K562 (cell line): ENCODE measurements around the gene WDR90. TPM values are rescaled to one million over a fixed set of nuclear protein-coding genes. Genes with fewer than 3 reads are reported as not detected.

Experiments used
- DIDO1 ChIP-seq: fragments of 450-650 bp; IDR thresholded peaks from 2 replicates; pipeline ENCODE4 v1.6.1; 2016; ENCODE audit warnings: low read depth, missing biosample characterization, missing genetic modification characterization
- FOXK1 ChIP-seq: sonication (generic); formaldehyde crosslinking; IDR thresholded peaks from 2 replicates; pipeline ENCODE4 v1.8.0; 2022; ENCODE audit warnings: missing genetic modification reagents, mild to moderate bottlenecking, borderline replicate concordance
- FOXP4 ChIP-seq: sonication (generic); formaldehyde crosslinking; IDR thresholded peaks from 2 replicates; pipeline ENCODE4 v1.8.0; 2022; ENCODE audit warnings: mild to moderate bottlenecking, missing genetic modification reagents, borderline replicate concordance
- HDAC2 ChIP-seq: fragments of 450-650 bp; IDR thresholded peaks from 2 replicates; pipeline ENCODE4 v1.6.1; 2016; ENCODE audit warnings: mild to moderate bottlenecking
- HMGXB4 ChIP-seq: sonication (generic); formaldehyde crosslinking; IDR thresholded peaks from 2 replicates; pipeline ENCODE4 v1.8.1; 2023; ENCODE audit warnings: mild to moderate bottlenecking, missing genetic modification reagents
- HOXB6 ChIP-seq: fragments of 250-450 bp; sonication (Bioruptor Pico); IDR thresholded peaks from 2 replicates; pipeline ENCODE4 v1.5.1; 2022; ENCODE audit warnings: mild to moderate bottlenecking, borderline replicate concordance
- NCOA2 ChIP-seq, 2 experiments: fragments of 450-650 bp; IDR thresholded peaks; 2 replicates each; pipeline ENCODE4 v1.6.1; 2018; ENCODE audit warnings: mild to moderate bottlenecking in 2 of 2, moderate library complexity in 1 of 2; ENCODE audit not compliant: partially characterized antibody in 2 of 2
- NRF1 ChIP-seq, 2 experiments: fragments of 450-650 bp; IDR thresholded peaks in 1 of 2; conservative IDR thresholded peaks in 1 of 2; 2 replicates each; pipeline ENCODE4 v1.6.1; 2014; ENCODE audit warnings: mild to moderate bottlenecking in 2 of 2
- PRPF4 ChIP-seq: fragments of 200-400 bp; formaldehyde crosslinking; IDR thresholded peaks from one replicate; pipeline ENCODE4 v1.6.1; 2017; ENCODE audit warnings: low read length, low read depth, mild to moderate bottlenecking; ENCODE audit not compliant: insufficient read depth, poor library complexity, severe bottlenecking
- PYGO2 ChIP-seq: fragments of 450-650 bp; IDR thresholded peaks from 2 replicates; pipeline ENCODE4 v1.6.1; 2016; ENCODE audit warnings: mild to moderate bottlenecking, missing genetic modification characterization, moderate library complexity, missing compliant biosample characterization
- RFX5 ChIP-seq: IDR thresholded peaks from 2 replicates; pipeline ENCODE4 v1.6.1; 2011; ENCODE audit warnings: low read depth, mild to moderate bottlenecking, improper control_type of control experiment, low read length
- SAFB2 ChIP-seq: fragments of 200-400 bp; formaldehyde crosslinking; IDR thresholded peaks from 2 replicates; pipeline ENCODE4 v1.6.1; 2018; ENCODE audit warnings: borderline replicate concordance, low read length, low read depth, moderate library complexity; ENCODE audit not compliant: severe bottlenecking
- SIN3B ChIP-seq: fragments of 450-650 bp; IDR thresholded peaks from 2 replicates; pipeline ENCODE4 v1.6.1; 2017; ENCODE audit warnings: low read depth, mild to moderate bottlenecking, moderate library complexity
- SMARCA4 ChIP-seq: fragments of 450-650 bp; IDR thresholded peaks from 2 replicates; pipeline ENCODE4 v1.6.1; 2016
- SP1 ChIP-seq: sonication (generic); formaldehyde crosslinking; IDR thresholded peaks from 2 replicates; pipeline ENCODE4 v1.8.1; 2022; ENCODE audit warnings: mild to moderate bottlenecking, missing genetic modification reagents
- TCF3 ChIP-seq: sonication (generic); formaldehyde crosslinking; IDR thresholded peaks from 2 replicates; pipeline ENCODE4 v1.4.0; 2020; ENCODE audit warnings: mild to moderate bottlenecking, missing genetic modification reagents
- THRAP3 ChIP-seq: fragments of 450-650 bp; IDR thresholded peaks from 2 replicates; pipeline ENCODE4 v1.6.1; 2016; ENCODE audit warnings: mild to moderate bottlenecking, inconsistent platforms, borderline replicate concordance
- ZBED1 ChIP-seq: IDR thresholded peaks from 2 replicates; pipeline ENCODE4 v1.6.1; 2014
- ZFPM2 ChIP-seq: fragments of 250-450 bp; sonication (Bioruptor Pico); IDR thresholded peaks from 2 replicates; pipeline ENCODE4 v1.5.1; 2022; ENCODE audit warnings: mild to moderate bottlenecking
- ZNF586 ChIP-seq: fragments of 450-650 bp; formaldehyde crosslinking; conservative IDR thresholded peaks from 2 replicates; pipeline ENCODE4 v1.4.0; 2020; ENCODE audit warnings: mild to moderate bottlenecking, moderate library complexity
- polyA plus RNA-seq, 8 experiments: library from polyadenylated mRNA; depleted of rRNA in 4 of 8; stranded (reverse) in 5 of 8; unstranded in 3 of 8; fragments of >200 nt; fragmentation: Nextera tagmentation in 2 of 8; fragmentation: Illumina TruSeq in 1 of 8; extraction: Ambion mirVana in 2 of 8; extraction: Trizol in 1 of 8; gene quantifications; 2 replicates each; pipeline versions ENCODE4 v1.2.1 to v1.2.3, GENCODE V29; 2011 to 2014; ENCODE audit warnings: inconsistent platforms in 1 of 8, missing spikeins in 1 of 8
- total RNA-seq, 7 experiments: library from RNA; depleted of rRNA in 6 of 7; stranded (reverse); fragments of >200 nt in 6 of 7; fragmentation: Illumina TruSeq in 2 of 7; extraction: Trizol in 2 of 7; gene quantifications; 2 replicates each; pipeline versions ENCODE4 v1.2.1 to v1.2.3, GENCODE V29; 2011 to 2021; ENCODE audit warnings: low replicate concordance in 1 of 7
- TF ChIP-seq, protein P1 (sequence below): fragments of 450-650 bp; formaldehyde crosslinking; IDR thresholded peaks from 2 replicates; pipeline ENCODE4 v1.4.0; 2020; ENCODE audit warnings: mild to moderate bottlenecking, mixed read lengths
- TF ChIP-seq, protein P2 (sequence below): fragments of 250-450 bp; sonication (Bioruptor Pico); IDR thresholded peaks from 2 replicates; pipeline ENCODE4 v1.5.0; 2021

WDR90 gene
- total and polyA plus RNA-seq, 9 of the 15 experiments (the other 6 are each of a cell fraction or from before 2014, with no cell fraction given) = 0.44 to 12.6 (median 3.3) TPM

GRCh38 chr16:667780-668518 is 18.8 kb downstream of the WDR90 start, which contains the start of gene RHOT2 (continued):
- TF ChIP-seq ZNF586 = no peak
- TF ChIP-seq ZBED1 = no peak
- TF ChIP-seq DIDO1 (tag) = no peak
- TF ChIP-seq SAFB2 = no peak
- TF ChIP-seq, protein P1, sequence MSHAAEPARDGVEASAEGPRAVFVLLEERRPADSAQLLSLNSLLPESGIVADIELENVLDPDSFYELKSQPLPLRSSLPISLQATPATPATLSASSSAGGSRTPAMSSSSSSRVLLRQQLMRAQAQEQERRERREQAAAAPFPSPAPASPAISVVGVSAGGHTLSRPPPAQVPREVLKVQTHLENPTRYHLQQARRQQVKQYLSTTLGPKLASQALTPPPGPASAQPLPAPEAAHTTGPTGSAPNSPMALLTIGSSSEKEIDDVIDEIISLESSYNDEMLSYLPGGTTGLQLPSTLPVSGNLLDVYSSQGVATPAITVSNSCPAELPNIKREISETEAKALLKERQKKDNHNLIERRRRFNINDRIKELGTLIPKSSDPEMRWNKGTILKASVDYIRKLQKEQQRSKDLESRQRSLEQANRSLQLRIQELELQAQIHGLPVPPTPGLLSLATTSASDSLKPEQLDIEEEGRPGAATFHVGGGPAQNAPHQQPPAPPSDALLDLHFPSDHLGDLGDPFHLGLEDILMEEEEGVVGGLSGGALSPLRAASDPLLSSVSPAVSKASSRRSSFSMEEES (CRISPR knock-in tag) = no peak
- no peak for TF ChIP-seq ZFPM2 (CRISPR knock-in tag)
- TF ChIP-seq RFX5 = no peak
- TF ChIP-seq HOXB6 (CRISPR knock-in tag) = no peak
- peak; percentile 86 for TF ChIP-seq SIN3B
- no peak for TF ChIP-seq HDAC2
- no peak for TF ChIP-seq NCOA2 (IDR thresholded peaks at IDR 0.05; ENCODE audit: partially characterized antibody in 2 of 2)
- TF ChIP-seq TCF3 = peak; percentile 59; the same call in 1 of the 2 replicates
- no peak for TF ChIP-seq SMARCA4
- TF ChIP-seq, protein P2, sequence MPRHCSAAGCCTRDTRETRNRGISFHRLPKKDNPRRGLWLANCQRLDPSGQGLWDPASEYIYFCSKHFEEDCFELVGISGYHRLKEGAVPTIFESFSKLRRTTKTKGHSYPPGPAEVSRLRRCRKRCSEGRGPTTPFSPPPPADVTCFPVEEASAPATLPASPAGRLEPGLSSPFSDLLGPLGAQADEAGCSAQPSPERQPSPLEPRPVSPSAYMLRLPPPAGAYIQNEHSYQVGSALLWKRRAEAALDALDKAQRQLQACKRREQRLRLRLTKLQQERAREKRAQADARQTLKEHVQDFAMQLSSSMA = no peak
- TF ChIP-seq HMGXB4 = peak; percentile 82; the same call in 1 of the 2 replicates
- TF ChIP-seq NRF1 (conservative IDR thresholded peaks at IDR 0.05 in 1 of 2, IDR thresholded peaks at IDR 0.05 in 1 of 2) = peak; percentile 74 to 75; a peak in 3 of 4 replicates
- TF ChIP-seq PRPF4 = no peak
- TF ChIP-seq FOXK1 (CRISPR knock-in tag) = no peak
- no peak for TF ChIP-seq SP1 (CRISPR knock-in tag)
- TF ChIP-seq THRAP3 = no peak
- TF ChIP-seq FOXP4 (CRISPR knock-in tag) = 0 out of 2 replicates have a peak, but pooled peaks have one; percentile 50
- no peak for TF ChIP-seq PYGO2 (tag)
